ENCODE measurements around the gene SSR3.

- TF ChIP-seq POLR2A (IDR thresholded peaks at IDR 0.05) (no peak), CTCF (IDR thresholded peaks at IDR 0.05) (no peak)
Observed at GRCh38 chr3:156543043-156543555, 11.8 kb downstream of the SSR3 start.

Measured in lower leg skin (tissue), 3 donors.